Uterus (tissue), 2 donors: Measurements from ENCODE around the gene UBN1.

Experiments used
- CTCF ChIP-seq, 4 experiments: fragments of 200-600 bp in 2 of 4; fragments of 450-650 bp in 2 of 4; sonication (generic) in 2 of 4; IDR thresholded peaks; one replicate each; pipeline ENCODE4 v1.5.1; 2016 to 2019; ENCODE audit warnings: antibody characterized with exemption in 4 of 4, mild to moderate bottlenecking in 2 of 4, moderate library complexity in 1 of 4
- POLR2A ChIP-seq, 2 donors: fragments of 450-650 bp; IDR thresholded peaks; one replicate each; pipeline ENCODE4 v1.6.1; 2016; ENCODE audit warnings: antibody characterized with exemption in 2 of 2, mild to moderate bottlenecking in 1 of 2, moderate library complexity in 1 of 2

GRCh38 chr16:4800290-4801041 is 46.8 kb upstream of the UBN1 start:
- TF ChIP-seq CTCF (IDR thresholded peaks at IDR 0.05) (no peak), POLR2A (IDR thresholded peaks at IDR 0.05) (no peak)
